PC-3 (cell line): ENCODE measurements around the gene RNF150.

Experiments used
- EZH2 ChIP-seq: fragments of 300-600 bp; sonication (generic); IDR thresholded peaks from one replicate; pipeline ENCODE4 v1.6.1; 2017; ENCODE audit warnings: antibody characterized with exemption, mild to moderate bottlenecking, low read length; ENCODE audit not compliant: unreplicated experiment
- EZH2phosphoT487 ChIP-seq: fragments of 300-600 bp; sonication (generic); IDR thresholded peaks from 2 replicates; pipeline ENCODE4 v1.6.1; 2018; ENCODE audit warnings: mild to moderate bottlenecking, antibody characterized with exemption, low read length, borderline replicate concordance
- TF ChIP-seq, protein P1 (sequence below): fragments of 300-600 bp; sonication (generic); conservative IDR thresholded peaks from 2 replicates; pipeline ENCODE4 v1.5.1; 2017; ENCODE audit warnings: antibody characterized with exemption, low read depth, mild to moderate bottlenecking, low read length

DNA sequence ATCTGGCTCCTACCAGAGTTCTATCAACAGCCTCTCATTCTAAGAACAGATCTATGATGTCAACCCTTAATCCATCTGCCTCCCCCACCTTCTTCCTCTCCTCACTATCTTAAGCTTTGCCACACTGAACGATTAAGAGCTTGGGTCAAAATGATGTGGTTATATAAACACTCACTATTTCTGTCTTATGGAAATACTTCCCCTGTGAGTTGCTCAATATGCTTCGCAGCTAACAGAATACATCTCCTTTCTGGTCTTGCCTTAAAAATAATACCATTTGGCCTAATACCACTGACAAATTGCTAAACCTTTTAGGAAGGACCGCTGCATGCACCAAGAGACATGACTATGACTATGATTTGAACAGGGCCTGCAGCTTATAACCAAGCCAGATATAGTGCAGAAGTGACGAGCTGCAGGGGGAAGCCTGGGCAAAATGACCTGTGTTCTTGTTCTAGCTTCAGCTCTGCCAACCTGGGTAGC is 130.9 kb downstream of the RNF150 start:
- TF ChIP-seq, protein P1, sequence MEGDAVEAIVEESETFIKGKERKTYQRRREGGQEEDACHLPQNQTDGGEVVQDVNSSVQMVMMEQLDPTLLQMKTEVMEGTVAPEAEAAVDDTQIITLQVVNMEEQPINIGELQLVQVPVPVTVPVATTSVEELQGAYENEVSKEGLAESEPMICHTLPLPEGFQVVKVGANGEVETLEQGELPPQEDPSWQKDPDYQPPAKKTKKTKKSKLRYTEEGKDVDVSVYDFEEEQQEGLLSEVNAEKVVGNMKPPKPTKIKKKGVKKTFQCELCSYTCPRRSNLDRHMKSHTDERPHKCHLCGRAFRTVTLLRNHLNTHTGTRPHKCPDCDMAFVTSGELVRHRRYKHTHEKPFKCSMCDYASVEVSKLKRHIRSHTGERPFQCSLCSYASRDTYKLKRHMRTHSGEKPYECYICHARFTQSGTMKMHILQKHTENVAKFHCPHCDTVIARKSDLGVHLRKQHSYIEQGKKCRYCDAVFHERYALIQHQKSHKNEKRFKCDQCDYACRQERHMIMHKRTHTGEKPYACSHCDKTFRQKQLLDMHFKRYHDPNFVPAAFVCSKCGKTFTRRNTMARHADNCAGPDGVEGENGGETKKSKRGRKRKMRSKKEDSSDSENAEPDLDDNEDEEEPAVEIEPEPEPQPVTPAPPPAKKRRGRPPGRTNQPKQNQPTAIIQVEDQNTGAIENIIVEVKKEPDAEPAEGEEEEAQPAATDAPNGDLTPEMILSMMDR, result no peak
- no peak for TF ChIP-seq EZH2
- no peak for TF ChIP-seq EZH2phosphoT487
